ENCODE results near the gene NRDC. TPM values are rescaled to one million over a fixed set of nuclear protein-coding genes. Genes with fewer than 3 reads are reported as not detected.

NRDC gene
- total RNA-seq, 1 experiment from 2014 or later, result 182 TPM

DNA sequence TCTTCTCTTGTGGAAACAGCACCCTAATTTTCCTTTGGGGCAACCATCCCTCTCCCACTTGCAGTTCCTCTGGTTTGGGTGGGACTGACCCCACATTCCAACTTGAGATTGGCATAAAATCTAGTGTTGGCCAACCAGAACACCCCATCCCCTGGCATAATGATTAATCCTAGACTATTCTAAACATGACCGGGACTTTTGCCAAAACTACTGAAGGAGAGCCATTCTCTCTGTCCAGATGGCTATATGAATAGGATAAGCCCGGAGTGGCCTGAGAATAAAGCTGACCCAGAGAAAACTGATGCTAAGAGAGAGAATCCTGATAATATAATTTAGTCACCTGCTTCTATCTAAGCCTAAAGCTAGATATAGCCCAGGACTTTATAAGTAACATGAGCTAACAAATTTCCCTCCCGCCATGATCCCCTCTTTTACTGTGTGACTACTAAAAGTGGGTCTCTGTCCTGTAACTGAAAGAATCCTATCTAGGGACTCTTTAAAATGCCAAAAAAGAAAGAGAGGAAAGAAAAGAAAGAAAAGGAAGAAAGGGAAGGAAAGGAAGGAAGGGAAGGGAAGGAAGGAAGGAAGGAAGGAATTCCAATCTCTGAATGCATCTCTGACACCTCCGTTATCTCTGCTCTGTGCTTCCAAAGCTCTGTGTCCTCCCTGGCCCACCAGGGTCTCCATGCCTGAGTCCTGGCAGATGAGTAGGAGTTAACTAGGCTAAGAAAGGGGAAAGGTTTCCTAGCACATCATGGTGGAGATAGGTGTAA, 28.0 kb upstream of the NRDC start:
- POLR2A ChIA-PET, result no interaction called here
- CTCF ChIA-PET, result no interaction called here

More for the DNA sequence above, 28.0 kb upstream of the NRDC start:
- DNase-seq (ENCODE audit: low read depth, low spot score) (no peak), ATAC-seq (no peak)
- Histone ChIP-seq H3K4me3 (replicated peaks in 1 of 2; ENCODE audit: low read depth in 1 of 2, low read length in 2 of 2) (no peak overlapping the region), H3K9me2 (ENCODE audit: insufficient read depth) (no peaks in the 10 kb centered on the region), H3K4me1 (ENCODE audit: control insufficient read depth in 1 of 2, insufficient read depth in 2 of 2, low read length in 2 of 2) (no peaks in the 10 kb centered on the region), H3K27ac (ENCODE audit: low read depth, low read length) (no peak overlapping the region), H3K79me2 (ENCODE audit: insufficient read depth, low read length) (no peaks in the 10 kb centered on the region), H4K20me1 (ENCODE audit: insufficient read depth) (no peaks in the 10 kb centered on the region), H3K9me3 (ENCODE audit: control insufficient read depth in 1 of 2, insufficient read depth in 1 of 2, low read depth in 1 of 2, low read length in 2 of 2) (no peaks in the 10 kb centered on the region), H3K4me2 (ENCODE audit: low read length) (no peak overlapping the region), H3K27me3 (ENCODE audit: insufficient read depth, low read length) (no peaks in the 10 kb centered on the region), H2AFZ (ENCODE audit: low read depth, low read length, poor library complexity, severe bottlenecking) (no peak overlapping the region), H3K36me3 (ENCODE audit: control insufficient read depth in 1 of 2, insufficient read depth in 2 of 2, low read length in 2 of 2) (no peaks in the 10 kb centered on the region), H3K9ac (ENCODE audit: low read length) (no peak overlapping the region)
- TF ChIP-seq, protein P1, sequence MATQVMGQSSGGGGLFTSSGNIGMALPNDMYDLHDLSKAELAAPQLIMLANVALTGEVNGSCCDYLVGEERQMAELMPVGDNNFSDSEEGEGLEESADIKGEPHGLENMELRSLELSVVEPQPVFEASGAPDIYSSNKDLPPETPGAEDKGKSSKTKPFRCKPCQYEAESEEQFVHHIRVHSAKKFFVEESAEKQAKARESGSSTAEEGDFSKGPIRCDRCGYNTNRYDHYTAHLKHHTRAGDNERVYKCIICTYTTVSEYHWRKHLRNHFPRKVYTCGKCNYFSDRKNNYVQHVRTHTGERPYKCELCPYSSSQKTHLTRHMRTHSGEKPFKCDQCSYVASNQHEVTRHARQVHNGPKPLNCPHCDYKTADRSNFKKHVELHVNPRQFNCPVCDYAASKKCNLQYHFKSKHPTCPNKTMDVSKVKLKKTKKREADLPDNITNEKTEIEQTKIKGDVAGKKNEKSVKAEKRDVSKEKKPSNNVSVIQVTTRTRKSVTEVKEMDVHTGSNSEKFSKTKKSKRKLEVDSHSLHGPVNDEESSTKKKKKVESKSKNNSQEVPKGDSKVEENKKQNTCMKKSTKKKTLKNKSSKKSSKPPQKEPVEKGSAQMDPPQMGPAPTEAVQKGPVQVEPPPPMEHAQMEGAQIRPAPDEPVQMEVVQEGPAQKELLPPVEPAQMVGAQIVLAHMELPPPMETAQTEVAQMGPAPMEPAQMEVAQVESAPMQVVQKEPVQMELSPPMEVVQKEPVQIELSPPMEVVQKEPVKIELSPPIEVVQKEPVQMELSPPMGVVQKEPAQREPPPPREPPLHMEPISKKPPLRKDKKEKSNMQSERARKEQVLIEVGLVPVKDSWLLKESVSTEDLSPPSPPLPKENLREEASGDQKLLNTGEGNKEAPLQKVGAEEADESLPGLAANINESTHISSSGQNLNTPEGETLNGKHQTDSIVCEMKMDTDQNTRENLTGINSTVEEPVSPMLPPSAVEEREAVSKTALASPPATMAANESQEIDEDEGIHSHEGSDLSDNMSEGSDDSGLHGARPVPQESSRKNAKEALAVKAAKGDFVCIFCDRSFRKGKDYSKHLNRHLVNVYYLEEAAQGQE (IDR thresholded peaks at IDR 0.05; ENCODE audit: low read depth), result no peak
- TF ChIP-seq, protein P2, sequence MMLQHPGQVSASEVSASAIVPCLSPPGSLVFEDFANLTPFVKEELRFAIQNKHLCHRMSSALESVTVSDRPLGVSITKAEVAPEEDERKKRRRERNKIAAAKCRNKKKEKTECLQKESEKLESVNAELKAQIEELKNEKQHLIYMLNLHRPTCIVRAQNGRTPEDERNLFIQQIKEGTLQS (IDR thresholded peaks at IDR 0.05), result no peak
- TF ChIP-seq EZH2 (IDR thresholded peaks at IDR 0.05) (no peak), ELF1 (IDR thresholded peaks at IDR 0.05; ENCODE audit: borderline replicate concordance, low read depth) (no peak), SP1 (IDR thresholded peaks at IDR 0.05; ENCODE audit: low read depth) (no peak), FOSL1 (IDR thresholded peaks at IDR 0.05; ENCODE audit: low read depth) (no peak), CBX3 (IDR thresholded peaks at IDR 0.05; ENCODE audit: low read depth) (no peak), CEBPB (IDR thresholded peaks at IDR 0.05; ENCODE audit: low read depth) (no peak), ZFX (IDR thresholded peaks at IDR 0.05) (no peak), POLR2A (IDR thresholded peaks at IDR 0.05; ENCODE audit: borderline replicate concordance, extremely low read depth, insufficient read depth, insufficient read length) (no peak), RAD21 (IDR thresholded peaks at IDR 0.05; ENCODE audit: low read depth) (no peak), YY1 (IDR thresholded peaks at IDR 0.05; ENCODE audit: extremely low read depth, insufficient replicate concordance, low read depth, low read length) (no peak)
- no TSS peak for BruUV-seq (replicated peaks)
- RAD21 ChIA-PET (ENCODE audit: low non-redundant PET in 1 of 2, low total read pairs in 2 of 2, uncharacterized antibody in 2 of 2, unreplicated experiment in 2 of 2), result no interaction called here
- intact Hi-C loops (cut with micrococcal nuclease), result no loop called here
